GM18868 (cell line): Measurements from ENCODE around the gene CCDC85B.

ENCODE experiments used
- ATAC-seq: cut with Tn5 transposase; IDR thresholded peaks from one replicate; pipeline ENCODE4 v1.9.1; 2021; ENCODE audit warnings: mild to moderate bottlenecking, moderate library complexity; ENCODE audit not compliant: unreplicated experiment

Gene CCDC85B

DNA sequence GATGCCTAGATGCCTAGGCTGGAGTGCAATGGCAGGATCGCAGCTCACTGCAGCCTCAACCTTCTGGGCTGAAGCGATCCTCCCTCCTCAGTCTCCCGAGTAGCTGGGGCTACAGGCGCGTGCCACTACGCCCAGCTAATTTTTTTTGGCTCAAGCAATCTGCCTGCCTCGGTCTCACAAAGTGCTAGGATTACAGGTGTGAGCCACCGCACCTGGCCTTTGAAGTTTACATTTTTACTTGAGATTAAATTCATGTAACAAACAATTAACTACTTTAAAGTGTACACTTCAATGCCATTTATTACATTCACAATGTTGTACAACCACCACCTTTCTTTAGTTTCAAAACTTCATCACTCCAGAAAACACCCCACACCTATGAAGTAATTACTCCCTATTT, 13.2 kb downstream of the CCDC85B start:
- ATAC-seq = no peak

DNA sequence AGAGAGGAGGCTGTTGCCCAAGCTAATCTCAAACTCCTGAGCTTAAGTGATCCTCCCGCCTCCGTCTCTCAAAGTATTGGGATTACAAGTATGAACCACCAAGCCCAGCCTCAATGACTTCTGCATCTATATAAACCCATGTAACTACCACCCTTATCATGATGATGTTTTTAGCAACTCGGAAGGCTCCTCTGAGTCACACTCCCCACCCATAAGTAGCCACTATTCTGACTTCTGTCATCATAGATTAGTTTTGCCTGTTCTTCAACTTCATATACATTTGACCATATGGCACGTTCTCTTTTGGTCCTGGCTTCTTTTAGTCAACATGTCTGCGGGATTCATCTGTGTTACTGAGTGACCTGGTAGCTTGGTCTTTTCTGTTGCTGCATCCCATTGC, 16.1 kb downstream of the CCDC85B start:
- ATAC-seq = no peak

DNA sequence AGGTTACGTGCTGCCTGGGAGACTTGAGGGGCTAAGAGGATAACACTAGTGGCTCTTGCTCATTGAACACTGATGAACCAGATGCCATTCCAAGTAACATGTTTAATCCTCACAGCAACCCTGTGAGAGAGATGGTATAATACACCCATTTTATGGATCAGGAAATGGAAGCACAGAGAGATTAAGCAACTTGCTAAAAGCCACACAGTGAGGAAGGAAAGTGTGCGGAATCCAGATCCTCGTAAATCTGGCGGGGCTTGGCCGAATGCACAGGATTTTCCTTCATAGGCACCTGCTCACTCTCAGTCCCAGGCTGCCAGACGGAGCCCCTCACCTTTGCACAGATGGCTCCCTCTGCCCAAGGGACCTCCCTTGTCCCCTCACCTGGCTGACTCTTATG, 17.4 kb downstream of the CCDC85B start:
- no peak for ATAC-seq

DNA sequence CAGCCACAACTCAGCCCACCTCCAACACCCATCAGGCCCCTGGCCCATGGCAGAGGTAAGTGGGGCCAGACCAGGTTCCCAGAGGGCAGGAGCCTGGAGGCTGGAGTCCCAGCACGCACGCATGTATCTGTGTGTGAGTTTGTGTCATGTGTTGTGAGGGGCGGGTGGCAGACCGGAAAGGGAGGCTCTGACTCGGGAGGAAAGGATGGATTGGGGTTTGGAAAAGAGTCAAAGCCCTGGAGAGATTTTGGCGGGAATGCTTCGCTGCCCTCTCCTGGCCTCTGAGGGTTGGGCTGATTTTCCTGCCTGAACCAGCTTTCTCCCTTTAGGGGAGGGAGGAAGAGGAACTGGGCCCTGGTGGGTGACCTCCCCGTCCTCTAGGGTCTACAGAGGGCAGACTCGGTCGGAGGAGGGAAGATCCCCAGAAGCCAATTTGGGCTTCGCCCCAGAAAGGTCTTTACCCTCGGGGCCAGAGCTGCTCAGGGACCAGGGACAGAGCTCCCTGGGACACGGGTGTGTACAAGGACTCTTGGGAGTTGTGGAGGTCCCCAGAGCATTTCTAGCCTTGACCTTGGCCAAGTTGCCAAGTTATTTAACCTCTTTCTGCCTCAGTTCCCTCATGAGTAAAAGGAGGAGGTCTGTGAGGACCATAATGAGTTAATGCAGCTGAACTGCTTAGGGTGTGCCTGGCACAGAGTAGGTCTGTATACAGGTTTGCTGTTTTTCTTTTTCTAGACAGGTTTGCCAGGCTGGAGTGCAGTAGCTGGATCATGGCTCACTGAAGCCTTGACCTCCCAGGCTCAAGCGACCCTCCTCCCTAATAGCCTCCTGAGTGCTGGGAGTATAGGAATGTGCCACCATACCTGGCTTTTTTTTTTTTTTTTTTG, 21.5 kb downstream of the CCDC85B start:
- ATAC-seq = no peak

- no peak for ATAC-seq
These were observed 22.4 kb downstream of the CCDC85B start for GRCh38 chr11:65912845-65913244.

GRCh38 chr11:65915101-65915820, 24.8 kb downstream of the CCDC85B start:
- no peak for ATAC-seq

DNA sequence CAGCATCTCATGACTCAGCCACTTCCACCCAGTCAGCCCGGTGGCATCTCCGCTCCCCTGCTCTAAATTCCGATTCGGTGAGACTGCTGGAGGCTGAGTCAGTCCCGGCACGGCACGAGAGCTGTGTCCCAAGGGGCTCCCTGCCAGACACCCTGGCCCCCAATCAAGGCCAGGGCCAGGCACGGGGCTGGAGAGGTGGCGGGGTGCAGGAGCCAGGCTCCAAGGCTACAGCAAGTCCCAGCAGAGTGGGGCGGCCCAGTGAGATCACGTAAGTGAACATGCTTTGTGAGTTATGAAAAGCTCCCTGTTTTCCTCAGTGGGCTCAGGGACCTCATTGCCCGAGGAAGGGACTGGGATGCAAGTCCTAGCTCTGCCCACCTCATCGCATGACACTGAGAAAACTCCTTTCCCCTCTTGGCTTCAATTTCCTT, 25.4 kb downstream of the CCDC85B start:
- no peak for ATAC-seq

GRCh38 chr11:65916391-65916790, 25.9 kb downstream of the CCDC85B start:
- ATAC-seq = no peak

GRCh38 chr11:65917077-65917433, 26.6 kb downstream of the CCDC85B start:
- no peak for ATAC-seq

DNA sequence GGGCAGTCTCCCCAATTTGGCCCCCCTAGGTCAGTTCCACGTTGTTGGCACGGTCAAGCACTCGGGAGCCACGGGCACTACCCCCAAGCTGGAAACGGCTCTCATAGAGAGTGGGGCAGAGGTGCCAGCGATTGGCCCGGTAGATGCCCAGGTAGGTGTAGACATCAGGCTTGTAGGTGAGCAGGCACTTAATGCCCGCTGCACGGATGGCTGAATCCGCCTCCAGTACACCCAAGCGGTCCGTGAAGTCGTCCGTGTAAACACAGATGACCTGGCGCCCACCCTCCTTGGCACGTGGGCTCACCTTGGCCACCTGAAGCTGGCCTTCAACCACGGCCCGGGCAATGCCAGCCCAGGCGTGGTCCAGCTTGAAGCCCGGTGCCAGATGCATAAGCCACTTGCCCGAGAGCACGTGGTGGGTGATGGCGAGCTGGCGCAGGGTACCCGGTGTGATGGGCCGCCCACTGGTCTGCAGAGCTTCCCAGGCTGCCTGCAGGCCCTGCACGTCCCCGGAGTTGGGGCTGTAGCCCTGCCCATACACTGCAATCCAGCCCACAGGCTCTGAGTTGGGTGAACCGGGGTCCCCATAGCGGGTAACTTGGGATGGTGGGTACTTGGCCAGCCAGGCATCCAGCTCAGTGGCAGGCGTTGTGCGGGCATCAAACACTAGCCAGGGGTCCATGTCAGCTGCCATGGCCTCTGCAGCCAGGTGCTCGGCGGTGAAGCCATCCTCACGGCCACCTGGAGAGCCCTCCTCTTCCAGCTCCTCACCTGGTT, 27.1 kb downstream of the CCDC85B start:
- no peak for ATAC-seq

DNA sequence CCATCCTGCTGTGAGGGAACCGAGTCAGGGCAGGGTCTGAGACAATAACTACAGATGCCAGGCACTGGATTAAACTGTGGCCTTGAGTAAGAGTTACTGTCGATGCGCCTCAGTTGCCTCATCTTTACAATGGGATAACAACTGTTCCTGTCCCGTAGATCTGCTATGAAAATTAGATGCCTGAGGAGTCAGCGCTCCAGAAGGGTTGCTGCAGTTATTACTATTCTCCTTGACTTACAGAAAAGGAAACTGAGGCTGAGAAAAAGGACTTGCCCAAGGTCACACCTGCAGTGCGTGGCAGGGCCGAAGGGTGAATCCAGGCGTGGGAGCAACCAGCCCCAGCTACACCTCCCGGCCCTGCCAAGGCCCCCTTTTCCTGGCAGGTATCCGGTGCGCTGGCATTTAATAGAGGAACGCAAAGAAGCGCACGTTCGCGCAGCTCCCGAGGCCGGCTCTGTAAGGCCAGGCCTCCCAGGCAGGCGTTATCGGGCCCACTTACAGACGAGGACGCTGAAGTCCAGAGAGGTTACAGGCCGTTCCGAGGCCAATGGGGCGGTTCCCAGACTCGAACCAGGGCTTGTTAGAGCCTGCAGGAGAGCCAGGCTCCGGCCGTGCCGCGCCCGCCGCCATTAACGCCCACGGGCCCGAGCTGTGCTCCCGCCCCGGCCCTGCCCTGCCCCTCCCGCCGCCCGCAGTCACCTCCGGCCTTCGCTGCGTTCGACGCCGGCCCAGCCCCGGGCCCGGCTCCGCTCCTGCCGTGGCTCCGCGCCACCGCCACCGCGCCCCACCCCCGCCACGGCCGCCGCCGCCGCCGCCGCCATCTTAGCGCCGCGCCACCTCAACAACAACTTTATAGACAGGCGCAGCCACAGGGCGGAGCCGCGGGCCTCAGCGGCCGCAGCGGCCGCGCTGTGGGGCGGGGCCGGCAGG, 28.0 kb downstream of the CCDC85B start, which contains the start of gene C11orf68:
Gene C11orf68 (minus strand): TSS at position 852 of the 930 bp plus-strand sequence. CDS start 31 bp downstream, at position 821.
- ATAC-seq = peak; percentile 51

DNA sequence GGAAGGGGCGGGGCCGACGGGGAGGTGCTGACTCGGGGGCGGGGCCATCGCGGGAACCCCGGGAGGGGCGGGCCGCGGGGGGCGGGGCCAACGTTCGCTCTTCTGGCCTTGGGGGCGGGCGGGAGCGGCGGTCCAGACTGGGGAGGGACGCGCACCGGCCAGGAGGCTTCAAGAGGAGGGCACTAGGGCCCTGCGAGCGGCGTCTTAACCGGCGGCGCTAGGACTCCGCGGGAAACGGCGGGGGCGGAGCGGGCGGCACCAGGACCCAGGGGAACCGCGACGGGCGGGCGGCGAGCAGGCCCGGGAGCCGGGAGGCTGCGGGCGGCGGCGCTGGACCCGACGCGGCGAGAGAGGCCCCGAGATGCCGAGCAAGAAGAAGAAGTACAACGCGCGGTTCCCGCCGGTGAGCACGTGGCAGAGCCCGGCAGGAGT, 28.7 kb downstream of the CCDC85B start, which contains the start of gene DRAP1:
Gene DRAP1 (plus strand): TSS at position 286 of the 432 bp plus-strand sequence. CDS start 76 bp downstream, at position 362.
- ATAC-seq = peak; percentile 84

- peak; percentile 32 for ATAC-seq
These were observed 29.3 kb downstream of the CCDC85B start for GRCh38 chr11:65919573-65920371.

DNA sequence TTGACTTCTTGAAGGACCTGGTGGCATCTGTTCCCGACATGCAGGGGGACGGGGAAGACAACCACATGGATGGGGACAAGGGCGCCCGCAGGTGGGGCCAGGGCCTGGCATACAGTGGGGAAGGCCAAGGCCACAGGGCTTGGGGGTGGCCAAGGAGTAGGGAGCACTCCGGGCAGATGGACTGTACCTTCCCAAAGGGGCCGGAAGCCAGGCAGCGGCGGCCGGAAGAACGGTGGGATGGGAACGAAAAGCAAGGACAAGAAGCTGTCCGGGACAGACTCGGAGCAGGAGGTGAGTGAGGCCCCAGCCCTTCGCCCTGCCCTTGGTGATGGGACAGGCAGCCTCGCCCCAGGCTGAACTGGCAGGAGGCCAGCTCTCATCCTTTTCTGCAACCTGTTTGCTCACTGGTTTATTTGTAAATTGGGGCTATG, 29.9 kb downstream of the CCDC85B start:
- ATAC-seq = no peak

- ATAC-seq = no peak
These were observed 30.6 kb downstream of the CCDC85B start for GRCh38 chr11:65921033-65921555.

DNA sequence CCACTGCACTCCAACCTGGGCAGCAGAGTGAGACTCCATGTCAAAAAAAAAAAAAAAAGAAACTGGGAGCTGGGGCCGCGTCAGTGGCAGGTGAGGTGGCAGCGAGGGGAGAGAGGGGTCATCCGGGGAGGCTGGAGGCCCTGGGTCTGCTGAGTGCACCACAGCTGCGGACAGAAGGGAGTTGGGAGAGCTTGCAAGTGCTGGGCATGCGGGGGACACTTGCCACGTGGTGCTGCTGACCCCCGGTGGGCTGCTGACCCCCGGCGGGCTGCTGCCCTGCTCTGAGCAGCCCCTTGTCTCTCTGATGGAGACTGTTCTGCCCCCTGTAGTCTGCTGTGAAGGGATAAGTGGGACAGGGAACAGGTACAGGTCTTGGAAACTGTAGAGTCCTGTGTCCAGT, 31.4 kb downstream of the CCDC85B start:
- ATAC-seq = no peak

DNA sequence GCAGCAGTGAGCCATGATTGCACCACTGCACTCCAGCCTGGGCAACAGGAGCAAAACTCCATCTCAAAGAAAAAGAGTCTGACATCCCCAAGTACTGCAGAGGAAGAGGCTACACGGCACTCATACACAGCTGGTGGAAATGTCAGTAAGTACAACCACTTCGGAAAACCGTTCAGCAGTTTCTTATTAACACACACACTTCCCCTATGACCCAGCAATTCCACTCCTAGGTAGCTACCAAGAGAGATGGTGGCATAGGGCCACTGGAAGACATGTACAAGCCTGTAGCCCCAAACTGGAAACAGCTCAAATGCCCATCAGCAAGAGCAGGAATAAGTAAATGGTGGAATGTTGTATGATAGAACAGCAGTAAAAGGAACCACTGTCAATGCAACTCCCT, 32.1 kb downstream of the CCDC85B start:
- no peak for ATAC-seq

DNA sequence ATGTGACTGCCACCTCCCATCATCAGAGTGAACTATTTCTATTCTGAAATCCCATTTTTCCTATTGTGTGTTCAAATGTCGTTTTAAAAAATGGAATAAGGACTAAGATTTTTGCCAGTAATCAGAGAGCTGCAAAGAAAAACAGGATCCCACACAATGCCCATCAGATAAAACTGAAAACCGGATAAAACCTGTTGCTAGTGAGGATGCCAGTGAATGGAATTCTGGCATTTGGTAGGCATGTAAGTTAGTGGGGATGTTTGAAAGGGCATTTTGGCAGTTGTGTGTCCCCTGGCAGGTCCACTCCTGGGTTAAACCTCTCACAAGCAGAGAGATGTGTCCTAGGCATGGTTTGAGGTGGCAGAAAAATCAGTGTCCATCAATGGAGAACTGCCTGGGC, 34.9 kb downstream of the CCDC85B start:
- no peak for ATAC-seq

DNA sequence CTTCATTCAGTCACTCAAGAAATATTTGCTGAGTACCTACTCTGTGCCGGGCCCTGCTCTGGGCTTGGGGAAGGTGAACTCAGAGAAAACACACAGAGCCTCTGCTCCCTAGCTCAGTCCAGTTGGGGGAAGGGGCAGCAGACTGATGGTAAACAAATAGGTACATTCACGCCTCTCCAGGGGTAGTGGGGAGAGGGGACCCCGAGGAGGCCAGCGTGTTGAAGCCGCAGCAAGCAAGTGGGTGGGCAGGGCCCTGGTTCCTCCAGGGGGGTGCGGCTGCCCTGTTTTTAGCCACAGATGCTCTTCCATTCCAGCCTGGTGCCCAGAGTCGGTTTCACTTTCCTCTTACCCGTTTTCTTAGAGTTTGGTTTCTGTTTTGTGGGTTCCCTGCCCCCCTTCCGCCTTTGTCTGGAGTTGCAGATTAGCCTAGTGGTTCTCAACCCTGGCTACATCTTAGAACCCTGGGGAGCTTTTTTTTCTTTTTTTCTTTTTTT, 37.5 kb downstream of the CCDC85B start:
- peak; percentile 65 for ATAC-seq
